Measurements from ENCODE around the gene CNOT3. TPM values are rescaled to one million over a fixed set of nuclear protein-coding genes. Genes with fewer than 3 reads are reported as not detected.

CNOT3 gene
- total and polyA plus RNA-seq, 2 experiments from 2014 or later: 39.7 to 47.0 TPM

DNA sequence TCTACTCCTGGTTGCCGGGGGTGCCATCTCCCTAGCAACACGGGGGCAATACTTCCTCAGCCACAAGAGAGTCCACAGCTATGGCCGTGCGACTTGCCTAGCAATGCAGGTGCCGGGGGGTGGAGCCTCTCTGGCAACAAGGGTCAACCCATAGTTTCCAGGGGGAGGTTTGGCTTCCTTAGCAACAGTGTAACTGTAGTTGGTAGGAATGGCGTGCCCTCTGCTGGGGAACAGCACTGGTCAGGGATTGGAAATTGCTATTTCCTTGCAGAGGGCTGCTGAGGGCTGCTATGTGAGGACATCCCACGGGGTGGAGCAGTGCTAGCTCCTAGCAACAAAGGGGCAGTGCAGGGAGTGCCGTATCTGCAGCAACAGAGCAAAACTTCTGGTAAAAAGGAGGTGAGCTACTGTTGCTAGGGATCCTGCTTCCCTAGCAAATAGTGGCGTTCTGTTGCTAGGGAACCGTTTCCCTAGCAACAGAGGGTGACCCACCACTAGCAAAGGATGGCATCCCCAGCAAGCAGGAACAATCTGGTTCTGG lies 42.4 kb downstream of the CNOT3 start:
- Mint-ChIP-seq H3K27me3 (ENCODE audit: insufficient read depth, low read depth, poor library complexity) (peaks cover 17% of the 10 kb centered on the region), H3K36me3 (ENCODE audit: low read depth) (peaks cover 32% of the 10 kb centered on the region), H3K4me3 (no peak overlapping the region; the same call in 2 of the 3 replicates), H3K4me1 (peaks cover 14% of the 10 kb centered on the region), H3K27ac (peak overlapping the region; percentile 74; the same call in 1 of the 2 replicates), H3K9me3 (no peaks in the 10 kb centered on the region; the same call in 2 of the 3 replicates)
- H3K79me2 ChIP-seq (replicated peaks; ENCODE audit: insufficient read depth): no peaks in the 10 kb centered on the region
- no peaks in the 10 kb centered on the region for H3K27me3 ChIP-seq (ENCODE audit: insufficient read depth)
- DNase-seq (ENCODE audit: low spot score) (peak; percentile 98), ATAC-seq (peak; percentile 90)
- H2AFZ ChIP-seq: no peak overlapping the region
- no peak overlapping the region for H3K4me2 ChIP-seq
- H3K27ac ChIP-seq (ENCODE audit: low read depth): no peak overlapping the region
- H3K36me3 ChIP-seq (ENCODE audit: insufficient read depth): peaks cover 9% of the 10 kb centered on the region; the same call in 1 of the 2 replicates
- H3K9me2 ChIP-seq (ENCODE audit: insufficient read depth): no peaks in the 10 kb centered on the region
- H3K4me1 ChIP-seq (ENCODE audit: insufficient read depth): no peaks in the 10 kb centered on the region; the same call in 1 of the 2 replicates
- H3F3A ChIP-seq (replicated peaks; ENCODE audit: low read depth): peaks cover 7% of the 10 kb centered on the region
- TF ChIP-seq CREB1 (CRISPR knock-in tag; IDR thresholded peaks at IDR 0.05; ENCODE audit: low read depth) (no peak), ZNF331 (CRISPR knock-in tag; IDR thresholded peaks at IDR 0.05; ENCODE audit: low read depth) (no peak), EZH2 (IDR thresholded peaks at IDR 0.05; ENCODE audit: low read depth, unreplicated experiment) (no peak)
- TF ChIP-seq, protein P1, sequence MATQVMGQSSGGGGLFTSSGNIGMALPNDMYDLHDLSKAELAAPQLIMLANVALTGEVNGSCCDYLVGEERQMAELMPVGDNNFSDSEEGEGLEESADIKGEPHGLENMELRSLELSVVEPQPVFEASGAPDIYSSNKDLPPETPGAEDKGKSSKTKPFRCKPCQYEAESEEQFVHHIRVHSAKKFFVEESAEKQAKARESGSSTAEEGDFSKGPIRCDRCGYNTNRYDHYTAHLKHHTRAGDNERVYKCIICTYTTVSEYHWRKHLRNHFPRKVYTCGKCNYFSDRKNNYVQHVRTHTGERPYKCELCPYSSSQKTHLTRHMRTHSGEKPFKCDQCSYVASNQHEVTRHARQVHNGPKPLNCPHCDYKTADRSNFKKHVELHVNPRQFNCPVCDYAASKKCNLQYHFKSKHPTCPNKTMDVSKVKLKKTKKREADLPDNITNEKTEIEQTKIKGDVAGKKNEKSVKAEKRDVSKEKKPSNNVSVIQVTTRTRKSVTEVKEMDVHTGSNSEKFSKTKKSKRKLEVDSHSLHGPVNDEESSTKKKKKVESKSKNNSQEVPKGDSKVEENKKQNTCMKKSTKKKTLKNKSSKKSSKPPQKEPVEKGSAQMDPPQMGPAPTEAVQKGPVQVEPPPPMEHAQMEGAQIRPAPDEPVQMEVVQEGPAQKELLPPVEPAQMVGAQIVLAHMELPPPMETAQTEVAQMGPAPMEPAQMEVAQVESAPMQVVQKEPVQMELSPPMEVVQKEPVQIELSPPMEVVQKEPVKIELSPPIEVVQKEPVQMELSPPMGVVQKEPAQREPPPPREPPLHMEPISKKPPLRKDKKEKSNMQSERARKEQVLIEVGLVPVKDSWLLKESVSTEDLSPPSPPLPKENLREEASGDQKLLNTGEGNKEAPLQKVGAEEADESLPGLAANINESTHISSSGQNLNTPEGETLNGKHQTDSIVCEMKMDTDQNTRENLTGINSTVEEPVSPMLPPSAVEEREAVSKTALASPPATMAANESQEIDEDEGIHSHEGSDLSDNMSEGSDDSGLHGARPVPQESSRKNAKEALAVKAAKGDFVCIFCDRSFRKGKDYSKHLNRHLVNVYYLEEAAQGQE (IDR thresholded peaks at IDR 0.05; ENCODE audit: unreplicated experiment): no peak
- TF ChIP-seq, protein P2, sequence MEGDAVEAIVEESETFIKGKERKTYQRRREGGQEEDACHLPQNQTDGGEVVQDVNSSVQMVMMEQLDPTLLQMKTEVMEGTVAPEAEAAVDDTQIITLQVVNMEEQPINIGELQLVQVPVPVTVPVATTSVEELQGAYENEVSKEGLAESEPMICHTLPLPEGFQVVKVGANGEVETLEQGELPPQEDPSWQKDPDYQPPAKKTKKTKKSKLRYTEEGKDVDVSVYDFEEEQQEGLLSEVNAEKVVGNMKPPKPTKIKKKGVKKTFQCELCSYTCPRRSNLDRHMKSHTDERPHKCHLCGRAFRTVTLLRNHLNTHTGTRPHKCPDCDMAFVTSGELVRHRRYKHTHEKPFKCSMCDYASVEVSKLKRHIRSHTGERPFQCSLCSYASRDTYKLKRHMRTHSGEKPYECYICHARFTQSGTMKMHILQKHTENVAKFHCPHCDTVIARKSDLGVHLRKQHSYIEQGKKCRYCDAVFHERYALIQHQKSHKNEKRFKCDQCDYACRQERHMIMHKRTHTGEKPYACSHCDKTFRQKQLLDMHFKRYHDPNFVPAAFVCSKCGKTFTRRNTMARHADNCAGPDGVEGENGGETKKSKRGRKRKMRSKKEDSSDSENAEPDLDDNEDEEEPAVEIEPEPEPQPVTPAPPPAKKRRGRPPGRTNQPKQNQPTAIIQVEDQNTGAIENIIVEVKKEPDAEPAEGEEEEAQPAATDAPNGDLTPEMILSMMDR (conservative IDR thresholded peaks at IDR 0.05; ENCODE audit: low read depth in 2 of 2): peak; percentile 64 to 80
- no peak overlapping the region for H3K4me3 ChIP-seq
- peaks cover 13% of the 10 kb centered on the region for H4K20me1 ChIP-seq (replicated peaks; ENCODE audit: insufficient read depth)

DNA sequence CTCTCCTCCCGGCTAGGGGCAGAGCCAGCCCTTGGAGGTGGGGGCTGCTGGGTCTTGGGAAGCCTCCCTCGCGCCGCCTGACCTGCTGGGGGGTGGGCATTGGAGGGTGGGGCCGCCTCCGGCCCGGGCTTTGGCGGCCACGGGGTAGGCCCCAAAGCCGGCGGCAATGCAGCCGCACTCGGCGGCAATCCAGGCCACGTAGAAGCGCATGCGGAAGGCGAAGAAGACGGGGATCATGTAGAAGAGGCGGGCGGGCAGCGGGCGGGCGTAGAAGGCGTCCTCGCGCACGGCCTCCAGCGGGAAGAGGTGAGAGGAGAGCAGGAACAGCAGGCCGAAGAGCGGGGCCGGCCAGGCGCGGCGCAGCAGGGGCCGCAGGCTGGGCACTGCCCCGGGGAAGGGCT lies 43.1 kb downstream of the CNOT3 start:
- H2AFZ ChIP-seq: no peak overlapping the region
- TF ChIP-seq CREB1 (CRISPR knock-in tag; IDR thresholded peaks at IDR 0.05; ENCODE audit: low read depth) (no peak), EZH2 (IDR thresholded peaks at IDR 0.05; ENCODE audit: low read depth, unreplicated experiment) (no peak), EZH2phosphoT487 (IDR thresholded peaks at IDR 0.05; ENCODE audit: unreplicated experiment) (no peak), ZNF331 (CRISPR knock-in tag; IDR thresholded peaks at IDR 0.05; ENCODE audit: low read depth) (no peak), POLR2AphosphoS5 (IDR thresholded peaks at IDR 0.05; ENCODE audit: low read depth) (no peak), JUNB (IDR thresholded peaks at IDR 0.05; ENCODE audit: unreplicated experiment) (no peak)
- TF ChIP-seq, protein P1 (IDR thresholded peaks at IDR 0.05; ENCODE audit: unreplicated experiment): no peak

More for the DNA sequence above, 43.1 kb downstream of the CNOT3 start:
- H3K4me3 ChIP-seq: no peak overlapping the region
- peak overlapping the region; percentile 11; the same call in 1 of the 2 replicates for H3K27ac ChIP-seq (ENCODE audit: low read depth)
- peaks cover 9% of the 10 kb centered on the region; the same call in 1 of the 2 replicates for H3K36me3 ChIP-seq (ENCODE audit: insufficient read depth)
- DNase-seq (ENCODE audit: low spot score) (no peak), ATAC-seq (no peak)
- peaks cover 7% of the 10 kb centered on the region for H3F3A ChIP-seq (replicated peaks; ENCODE audit: low read depth)
- Mint-ChIP-seq H3K9me3 (no peaks in the 10 kb centered on the region), H3K4me1 (peaks cover 17% of the 10 kb centered on the region), H3K27ac (no peak overlapping the region), H3K4me3 (no peak overlapping the region), H3K36me3 (ENCODE audit: low read depth) (peaks cover 37% of the 10 kb centered on the region), H3K27me3 (ENCODE audit: insufficient read depth, low read depth, poor library complexity) (peaks cover 17% of the 10 kb centered on the region)
- peaks cover 13% of the 10 kb centered on the region for H4K20me1 ChIP-seq (replicated peaks; ENCODE audit: insufficient read depth)
- no peaks in the 10 kb centered on the region for H3K27me3 ChIP-seq (ENCODE audit: insufficient read depth)
- 0 out of 2 replicates have a peak, but pooled peaks cover 4% of the 10 kb centered on the region for H3K79me2 ChIP-seq (replicated peaks; ENCODE audit: insufficient read depth)
- H3K4me1 ChIP-seq (ENCODE audit: insufficient read depth): no peaks in the 10 kb centered on the region; the same call in 1 of the 2 replicates
- H3K4me2 ChIP-seq: no peak overlapping the region
- no peaks in the 10 kb centered on the region for H3K9me2 ChIP-seq (ENCODE audit: insufficient read depth)
